Brain microvascular endothelial cell (primary cell): ENCODE data around the gene SEMA3F.

ENCODE experiments used
- DNase-seq: peaks from one replicate; pipeline ENCODE4 v3.0.0-alpha.2; 2020
- H3K27ac ChIP-seq: fragments of 250-450 bp; sonication (Bioruptor Pico); 2 replicates; pipeline ENCODE4 v1.5.1; 2020; ENCODE audit warnings: mild to moderate bottlenecking, moderate library complexity
- H3K27me3 ChIP-seq: fragments of 250-450 bp; sonication (Bioruptor Pico); replicated peaks from 2 replicates; pipeline ENCODE4 v1.5.1; 2020; ENCODE audit warnings: mild to moderate bottlenecking
- H3K36me3 ChIP-seq: fragments of 250-450 bp; sonication (Bioruptor Pico); replicated peaks from 2 replicates; pipeline ENCODE4 v1.5.1; 2020; ENCODE audit warnings: mild to moderate bottlenecking
- H3K4me3 ChIP-seq: 2 replicates; pipeline ENCODE4 v1.5.1; 2011; ENCODE audit warnings: low read depth, mild to moderate bottlenecking, control low read depth, low read length, moderate library complexity
- in situ Hi-C: cut with HindIII; loops from 2 replicates; pipeline ENCODE4 v1.10.0; 2017; ENCODE audit warnings: low sequenced_read_pairs, low pct_ligation_motif_present
- TF ChIP-seq, protein P1 (sequence below): IDR thresholded peaks from 2 replicates; pipeline ENCODE4 v1.5.1; 2011; ENCODE audit warnings: low read depth, mild to moderate bottlenecking, moderate library complexity, low read length, control low read depth, inconsistent platforms; ENCODE audit errors: missing control alignments

Gene SEMA3F

DNA sequence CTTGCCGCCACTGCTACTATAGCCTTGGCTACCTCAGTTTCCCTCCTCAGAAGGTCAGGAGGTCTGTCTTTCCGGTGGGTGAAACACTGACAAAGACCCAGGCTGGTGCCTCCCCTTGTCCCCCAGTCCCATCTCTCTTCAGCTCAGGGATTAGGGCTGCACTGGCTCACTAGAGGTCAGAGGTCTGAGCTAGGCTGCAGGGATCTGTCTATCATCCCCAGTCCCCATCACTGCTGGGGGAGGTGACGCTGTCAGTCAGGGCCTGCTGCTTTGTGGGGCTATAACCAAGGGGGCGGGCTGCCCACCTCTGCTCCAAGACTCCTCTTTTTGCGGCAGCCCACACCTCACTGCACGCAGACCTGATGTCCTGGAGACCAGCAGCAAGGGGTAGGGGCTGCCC, 13.7 kb downstream of the SEMA3F start:
- H3K4me3 ChIP-seq = no peak overlapping the region
- TF ChIP-seq, protein P1, sequence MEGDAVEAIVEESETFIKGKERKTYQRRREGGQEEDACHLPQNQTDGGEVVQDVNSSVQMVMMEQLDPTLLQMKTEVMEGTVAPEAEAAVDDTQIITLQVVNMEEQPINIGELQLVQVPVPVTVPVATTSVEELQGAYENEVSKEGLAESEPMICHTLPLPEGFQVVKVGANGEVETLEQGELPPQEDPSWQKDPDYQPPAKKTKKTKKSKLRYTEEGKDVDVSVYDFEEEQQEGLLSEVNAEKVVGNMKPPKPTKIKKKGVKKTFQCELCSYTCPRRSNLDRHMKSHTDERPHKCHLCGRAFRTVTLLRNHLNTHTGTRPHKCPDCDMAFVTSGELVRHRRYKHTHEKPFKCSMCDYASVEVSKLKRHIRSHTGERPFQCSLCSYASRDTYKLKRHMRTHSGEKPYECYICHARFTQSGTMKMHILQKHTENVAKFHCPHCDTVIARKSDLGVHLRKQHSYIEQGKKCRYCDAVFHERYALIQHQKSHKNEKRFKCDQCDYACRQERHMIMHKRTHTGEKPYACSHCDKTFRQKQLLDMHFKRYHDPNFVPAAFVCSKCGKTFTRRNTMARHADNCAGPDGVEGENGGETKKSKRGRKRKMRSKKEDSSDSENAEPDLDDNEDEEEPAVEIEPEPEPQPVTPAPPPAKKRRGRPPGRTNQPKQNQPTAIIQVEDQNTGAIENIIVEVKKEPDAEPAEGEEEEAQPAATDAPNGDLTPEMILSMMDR = no peak
- H3K27me3 ChIP-seq = no peaks in the 10 kb centered on the region
- H3K27ac ChIP-seq = no peak overlapping the region
- no peaks in the 10 kb centered on the region for H3K36me3 ChIP-seq
- no peak for DNase-seq
- in situ Hi-C loops = no loop called here

DNA sequence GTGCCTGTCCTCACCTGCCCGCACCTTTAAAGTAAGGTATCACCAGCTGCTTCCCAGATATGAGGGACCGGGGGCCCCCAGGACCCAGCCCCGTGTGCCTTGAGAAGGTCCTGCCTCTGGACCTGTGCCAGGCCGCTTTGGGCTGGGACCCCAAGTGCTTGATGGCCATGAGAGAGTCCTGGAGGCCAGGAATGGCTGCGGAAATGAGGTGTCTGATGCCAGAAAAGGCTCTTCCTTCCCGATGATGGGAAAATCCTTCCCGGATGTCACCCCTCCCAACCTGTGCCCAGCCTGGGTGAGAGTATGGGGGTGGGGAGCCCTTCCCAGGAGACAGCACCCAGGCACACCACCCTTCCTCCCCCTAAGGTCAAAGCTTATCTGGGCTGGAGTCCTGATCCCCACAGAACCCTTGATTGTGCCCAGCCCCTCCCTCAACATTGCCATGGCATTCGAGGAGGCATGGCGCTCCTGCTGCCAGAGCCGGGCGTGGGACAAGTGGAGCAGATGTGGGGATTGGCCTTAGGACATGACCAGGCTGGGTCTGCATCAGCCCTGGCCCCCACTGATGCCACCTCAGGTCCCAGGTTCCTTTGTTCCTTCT, 14.2 kb downstream of the SEMA3F start:
- Histone ChIP-seq H3K27me3 (no peaks in the 10 kb centered on the region), H3K4me3 (no peak overlapping the region), H3K27ac (no peak overlapping the region), H3K36me3 (no peaks in the 10 kb centered on the region)
- DNase-seq = no peak
- in situ Hi-C loops = no loop called here
- TF ChIP-seq, protein P1 = no peak

DNA sequence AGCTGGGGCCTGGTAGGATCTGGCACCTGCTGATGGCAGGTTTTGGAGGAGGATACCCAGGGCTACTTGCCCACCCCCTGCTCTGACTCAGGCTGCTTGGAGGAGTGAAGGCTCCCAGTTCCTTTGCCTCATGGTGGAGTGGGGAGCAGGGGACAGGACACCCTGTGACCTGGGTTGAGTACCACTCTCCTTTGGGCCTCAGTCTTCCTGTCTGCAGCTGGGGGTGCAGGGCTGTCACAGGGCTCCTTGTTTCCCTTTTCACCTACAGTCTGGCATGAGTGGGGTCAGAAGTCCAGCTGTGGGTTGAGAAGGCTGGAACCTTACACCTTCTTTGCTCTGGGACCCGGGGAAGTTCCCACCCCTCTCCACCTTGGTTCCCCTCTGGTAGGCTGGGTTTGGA, 14.7 kb downstream of the SEMA3F start:
- TF ChIP-seq, protein P1 = no peak
- Histone ChIP-seq H3K27ac (no peak overlapping the region), H3K36me3 (no peaks in the 10 kb centered on the region), H3K27me3 (no peaks in the 10 kb centered on the region), H3K4me3 (no peak overlapping the region)
- in situ Hi-C loops = no loop called here
- DNase-seq = no peak

DNA sequence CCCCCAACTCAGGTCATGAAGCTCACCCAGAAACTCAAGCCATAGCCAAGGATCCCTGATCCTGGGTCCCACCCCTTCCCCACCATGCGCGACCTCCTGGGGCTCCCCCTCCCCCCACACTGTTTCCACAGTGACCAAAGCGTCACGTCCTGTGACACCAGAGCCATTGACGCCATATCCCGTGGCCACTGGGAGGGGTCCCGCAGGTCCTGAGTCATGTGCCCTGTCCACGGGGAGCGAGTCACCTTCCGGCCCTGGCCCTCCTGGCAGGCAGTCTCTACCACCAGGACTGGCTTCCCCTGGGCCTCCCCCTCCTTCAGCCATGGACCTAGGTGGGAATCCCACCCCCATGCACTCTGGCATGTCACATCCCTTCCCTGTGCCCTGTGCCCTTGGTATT, 15.6 kb downstream of the SEMA3F start:
- H3K27me3 ChIP-seq = no peaks in the 10 kb centered on the region
- TF ChIP-seq, protein P1 = no peak
- in situ Hi-C loops = no loop called here
- DNase-seq = peak; percentile 60
- no peak overlapping the region for H3K4me3 ChIP-seq
- no peak overlapping the region for H3K27ac ChIP-seq
- no peaks in the 10 kb centered on the region for H3K36me3 ChIP-seq

DNA sequence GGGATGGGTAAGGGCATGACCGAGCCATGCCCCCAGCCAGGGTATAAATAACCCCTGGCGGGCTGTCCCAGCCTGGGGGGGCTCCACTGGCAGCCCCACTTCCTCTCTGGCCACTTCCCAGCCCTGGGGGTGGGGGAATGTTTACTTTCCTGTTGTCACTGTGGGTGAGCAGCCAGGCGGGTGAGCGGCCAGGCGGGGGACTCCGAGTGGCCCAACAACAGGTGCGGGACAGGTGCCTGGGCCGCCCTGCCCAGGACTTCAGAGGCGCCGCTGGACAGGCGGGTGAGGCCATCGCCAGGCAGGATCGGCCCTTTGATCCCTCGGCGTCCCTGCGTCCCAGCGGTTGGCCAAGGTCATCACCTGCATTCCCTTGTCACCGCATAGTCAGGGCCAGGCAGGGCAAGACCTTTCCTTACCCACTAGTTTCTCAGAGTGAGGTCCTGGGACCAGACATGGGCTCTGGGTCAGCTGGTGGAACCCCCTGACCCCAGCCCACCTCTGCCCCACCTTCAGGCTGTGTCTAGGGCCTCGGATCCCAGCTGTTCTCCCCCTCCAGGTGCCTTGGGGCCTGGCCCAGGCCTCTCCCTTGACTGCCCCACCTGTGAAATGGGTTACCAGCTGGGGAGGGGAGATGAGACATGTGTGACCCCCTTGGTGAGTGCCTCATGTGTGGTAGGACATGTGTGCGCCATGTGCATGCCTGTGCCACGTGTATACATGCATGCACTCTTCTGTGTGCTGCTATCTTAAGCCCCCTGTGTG, 16.6 kb downstream of the SEMA3F start:
- DNase-seq = no peak

More for the DNA sequence above, 16.6 kb downstream of the SEMA3F start:
- no peak overlapping the region for H3K27ac ChIP-seq
- H3K4me3 ChIP-seq = no peak overlapping the region
- in situ Hi-C loops = no loop called here
- TF ChIP-seq, protein P1 = no peak
- no peaks in the 10 kb centered on the region for H3K36me3 ChIP-seq
- H3K27me3 ChIP-seq = no peaks in the 10 kb centered on the region
